NK-92 (cell line): Measurements from ENCODE around the gene SPATA2L.

ENCODE experiments used
- DNase-seq: peaks from one replicate; lab custom pipeline; 2025; ENCODE audit not compliant: unreplicated experiment; lab: John Stamatoyannopoulos, UW

SPATA2L gene

DNA sequence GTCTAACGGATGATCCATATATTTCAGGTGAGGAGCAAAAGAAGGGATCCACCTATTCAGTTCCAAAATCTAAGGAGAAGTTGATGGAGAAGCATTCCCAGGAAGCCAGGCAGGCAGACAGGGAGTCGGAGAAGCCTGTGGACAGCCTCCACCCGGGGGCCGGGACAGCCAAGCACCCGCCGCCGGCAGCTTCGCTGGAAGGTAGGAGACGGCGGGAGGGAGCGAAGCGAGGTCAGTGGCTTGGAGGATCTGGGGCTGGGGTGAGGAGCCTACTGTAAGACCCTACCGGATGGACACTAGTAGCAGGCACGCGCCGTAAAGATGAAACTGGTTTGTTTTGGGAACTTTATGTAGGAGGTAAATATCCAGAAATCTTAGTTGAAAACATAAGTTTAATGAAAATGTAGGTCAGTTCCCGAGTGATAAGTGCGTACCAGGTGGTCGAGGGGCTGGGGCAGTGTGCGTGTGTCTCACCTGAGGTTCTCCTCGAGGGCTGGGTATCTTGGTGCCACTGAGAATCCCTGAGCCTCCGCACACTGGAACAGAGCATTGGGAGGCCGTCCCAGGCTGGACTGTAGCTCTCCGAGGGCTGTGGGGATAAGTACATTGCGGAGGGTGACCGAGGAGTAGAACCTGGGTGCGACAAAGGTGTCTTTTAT is 43.2 kb downstream of the SPATA2L start:
- no peak for DNase-seq

DNA sequence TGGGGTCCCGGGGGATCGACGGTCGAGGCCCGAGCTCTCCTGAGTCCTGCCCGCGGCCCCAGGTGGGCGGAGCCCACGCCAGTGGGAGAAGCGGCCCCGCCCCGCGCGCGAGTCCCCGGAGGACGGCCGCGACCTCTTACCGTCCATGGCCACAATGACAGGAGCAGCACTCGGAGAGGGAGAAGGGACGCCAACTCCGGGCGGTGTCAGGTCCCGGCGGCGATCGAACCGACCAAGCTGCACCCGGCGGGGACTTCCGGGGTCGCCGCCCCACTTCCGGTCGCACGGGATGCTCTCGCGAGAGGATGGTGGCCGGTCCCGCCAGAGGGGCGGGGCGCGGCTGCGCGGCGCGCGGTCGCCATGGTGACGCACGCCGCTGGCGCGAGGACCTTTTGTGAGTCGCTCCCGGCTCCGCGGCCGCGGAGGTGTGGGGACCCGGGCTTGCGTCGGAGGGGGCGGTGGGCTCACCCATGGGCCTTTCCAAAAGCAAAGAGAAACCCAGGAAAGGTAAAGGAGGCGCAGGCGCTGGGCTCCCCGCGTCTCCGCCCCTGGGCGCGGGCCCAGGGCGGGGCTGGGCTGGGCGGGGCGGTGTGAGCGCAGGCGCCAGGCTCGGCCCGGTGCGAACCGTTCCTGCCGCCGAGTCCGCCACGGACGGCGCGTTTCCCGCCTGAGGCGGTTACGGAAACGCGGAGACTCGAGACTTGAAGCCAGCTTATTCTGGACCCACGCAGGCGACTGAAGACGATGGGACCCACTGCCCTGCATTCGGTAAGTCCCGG is 43.9 kb downstream of the SPATA2L start, which contains the start of the genes CHMP1A and SPATA33:
TSS of gene CHMP1A (minus strand) at position 267 of the 779 bp plus-strand sequence. CDS start at position 147, 120 bp downstream.
TSS of gene SPATA33 (plus strand) at position 395 of the 779 bp plus-strand sequence. CDS start at position 471, 76 bp downstream.
- DNase-seq, result peak; percentile 62

DNA sequence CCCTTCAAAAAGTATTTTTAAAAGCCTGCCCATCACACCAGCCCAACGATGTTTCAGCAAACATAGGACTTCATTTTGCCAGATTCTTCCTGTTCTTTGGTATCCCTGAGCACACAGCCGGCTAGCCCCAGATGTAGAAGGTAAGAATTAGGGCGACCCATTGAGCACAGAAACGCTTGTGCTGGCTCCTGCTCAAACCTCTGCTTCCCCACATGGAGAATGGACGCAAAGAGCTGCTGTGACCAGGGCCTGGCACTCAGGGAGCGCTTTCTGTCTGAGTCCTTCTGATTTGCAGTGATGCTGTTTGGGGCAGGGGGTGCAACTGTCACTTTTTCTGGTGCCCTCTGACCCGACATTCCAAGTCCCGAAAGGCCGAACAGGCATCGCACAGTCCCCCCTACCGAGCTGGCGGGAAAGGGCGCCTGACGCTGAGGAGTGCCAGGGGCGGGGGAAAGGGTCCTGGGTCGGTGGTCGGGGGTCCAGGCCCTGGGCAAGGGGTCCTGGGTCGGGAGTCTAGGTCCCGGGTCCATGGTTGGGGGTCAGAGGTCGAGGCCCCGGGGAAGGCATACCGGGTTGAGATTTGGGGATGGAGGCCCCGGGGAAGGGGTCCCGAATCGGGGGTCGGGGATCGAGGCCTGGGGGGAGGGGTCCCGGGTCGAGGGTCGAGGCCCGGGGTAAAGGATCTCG is 44.9 kb downstream of the SPATA2L start:
- DNase-seq, result no peak

DNA sequence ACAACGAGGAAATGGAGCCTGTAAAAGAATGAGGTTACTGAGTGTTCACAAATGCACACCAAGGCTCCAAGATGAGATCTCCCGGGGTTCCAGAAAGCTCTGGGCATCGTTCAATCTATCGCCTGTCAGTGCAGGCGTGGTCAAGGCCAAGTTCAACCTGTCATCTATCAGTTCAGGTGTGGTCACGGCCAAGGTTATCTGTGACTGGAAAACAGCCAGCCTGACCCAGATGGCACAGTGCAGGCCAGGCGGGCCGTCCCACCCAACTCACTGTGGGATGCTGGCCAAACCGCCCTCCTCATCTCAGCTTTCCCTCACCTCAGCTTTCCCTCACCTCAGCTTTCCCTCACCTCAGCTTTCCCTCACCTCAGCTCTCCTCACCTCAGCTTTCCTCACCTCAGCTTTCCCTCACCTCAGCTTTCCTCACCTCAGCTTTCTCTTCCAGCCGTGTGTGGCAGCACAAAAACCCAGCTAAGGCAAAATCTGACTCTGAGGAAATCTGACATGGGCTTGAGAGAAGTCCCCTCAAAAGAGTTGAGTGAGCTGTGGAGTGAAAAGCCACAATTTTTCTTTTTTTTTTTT is 46.4 kb downstream of the SPATA2L start:
- DNase-seq, result no peak

DNA sequence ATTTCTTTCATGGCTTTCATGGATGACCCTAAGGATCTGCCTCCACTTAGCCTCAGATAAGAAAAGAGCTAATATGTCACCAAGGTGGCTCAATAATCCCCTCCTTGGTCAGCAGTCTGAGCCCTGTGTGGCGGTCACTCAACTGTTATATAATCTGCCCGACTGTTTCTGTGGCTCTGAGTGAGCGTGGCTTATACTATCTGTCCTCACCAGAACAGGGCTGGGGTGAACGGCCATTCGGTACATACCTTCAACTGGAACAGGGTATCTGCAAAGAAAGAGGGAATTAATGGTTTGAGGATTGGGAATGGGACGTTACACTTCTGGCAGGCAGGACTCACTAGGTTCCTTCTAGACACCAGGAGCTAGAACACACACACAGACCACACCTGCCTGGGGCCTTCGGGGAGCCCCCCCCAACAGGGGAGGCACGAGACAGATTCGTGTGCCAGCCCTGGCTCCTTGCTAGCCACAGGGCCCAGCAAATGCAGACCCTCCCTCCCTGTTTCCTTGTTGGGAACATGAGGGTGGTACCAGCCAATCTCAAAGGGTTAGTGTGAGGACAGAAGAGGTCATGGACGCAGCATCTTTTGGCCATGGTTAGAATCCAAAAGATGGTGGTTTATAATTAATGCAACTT is 47.7 kb downstream of the SPATA2L start:
- no peak for DNase-seq

DNA sequence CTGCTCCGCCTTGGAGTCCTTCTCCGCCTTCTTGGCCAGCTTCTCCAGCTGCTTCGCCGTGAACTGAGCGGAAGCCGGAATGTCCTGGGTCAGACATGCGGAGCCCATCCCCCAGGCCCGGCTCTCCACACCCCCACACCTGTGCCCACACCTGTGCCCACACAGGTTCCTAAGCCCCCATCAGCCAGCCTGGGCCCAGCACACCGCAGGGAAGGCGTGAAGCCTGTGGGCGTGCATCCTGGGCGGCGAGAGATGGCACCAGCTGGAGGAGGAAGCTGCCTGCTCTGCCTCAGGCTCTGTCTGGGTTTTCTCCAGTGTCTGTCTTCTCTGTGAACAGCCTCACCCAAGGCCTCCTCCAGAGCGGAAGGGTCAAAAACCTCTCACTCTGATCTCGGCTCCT is 49.9 kb downstream of the SPATA2L start:
- DNase-seq, result no peak

DNA sequence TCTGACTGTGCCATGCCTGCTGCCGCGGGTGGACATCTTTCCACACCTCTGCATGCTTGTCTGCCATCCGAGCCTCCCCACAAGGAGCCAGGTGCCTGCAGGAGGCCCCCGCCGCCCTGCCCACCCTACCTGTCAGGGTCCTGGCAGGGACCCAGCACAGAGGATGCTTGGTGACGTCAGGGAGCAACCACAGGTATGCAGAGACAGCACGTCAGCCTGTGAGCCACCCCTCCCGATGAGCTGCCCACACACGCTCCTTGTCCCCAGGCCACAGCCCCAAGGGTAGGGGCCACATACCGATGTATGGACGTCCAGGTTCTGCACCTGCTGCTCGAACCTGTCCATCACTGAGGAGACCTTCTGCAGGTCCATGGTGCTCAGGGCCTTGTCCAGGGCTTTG is 54.6 kb downstream of the SPATA2L start:
- no peak for DNase-seq
